Astrocyte (in vitro differentiated cells and primary cell): Measurements from ENCODE around the gene ZNF222.

Source experiments
- EZH2 ChIP-seq: IDR thresholded peaks from 2 replicates; pipeline ENCODE4 v1.6.1; 2012; ENCODE audit warnings: mild to moderate bottlenecking, low read length, inconsistent platforms; ENCODE audit not compliant: insufficient read depth
- TF ChIP-seq, protein P1 (sequence below): IDR thresholded peaks from 2 replicates; pipeline ENCODE4 v1.5.1; 2011; ENCODE audit warnings: low read depth, mild to moderate bottlenecking, inconsistent platforms, low read length, moderate library complexity; ENCODE audit not compliant: insufficient read depth

DNA sequence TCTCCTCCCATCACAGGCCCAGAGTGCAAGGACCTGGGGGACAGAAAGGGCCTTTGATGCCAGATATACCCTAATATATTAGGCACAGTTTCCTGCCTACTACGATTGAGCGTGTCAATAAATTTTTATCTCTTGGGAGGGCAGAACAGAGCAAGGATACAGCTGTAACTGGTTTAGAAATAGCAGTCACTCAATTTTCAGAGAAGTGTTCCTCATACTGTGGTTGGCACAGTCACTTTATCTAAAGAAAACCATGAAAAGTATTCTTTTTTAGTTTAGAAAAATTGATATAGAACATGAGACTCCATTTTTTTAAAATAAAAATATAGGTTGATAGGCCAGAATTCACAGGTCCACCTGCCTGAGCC lies 41.7 kb upstream of the ZNF222 start:
- TF ChIP-seq, protein P1, sequence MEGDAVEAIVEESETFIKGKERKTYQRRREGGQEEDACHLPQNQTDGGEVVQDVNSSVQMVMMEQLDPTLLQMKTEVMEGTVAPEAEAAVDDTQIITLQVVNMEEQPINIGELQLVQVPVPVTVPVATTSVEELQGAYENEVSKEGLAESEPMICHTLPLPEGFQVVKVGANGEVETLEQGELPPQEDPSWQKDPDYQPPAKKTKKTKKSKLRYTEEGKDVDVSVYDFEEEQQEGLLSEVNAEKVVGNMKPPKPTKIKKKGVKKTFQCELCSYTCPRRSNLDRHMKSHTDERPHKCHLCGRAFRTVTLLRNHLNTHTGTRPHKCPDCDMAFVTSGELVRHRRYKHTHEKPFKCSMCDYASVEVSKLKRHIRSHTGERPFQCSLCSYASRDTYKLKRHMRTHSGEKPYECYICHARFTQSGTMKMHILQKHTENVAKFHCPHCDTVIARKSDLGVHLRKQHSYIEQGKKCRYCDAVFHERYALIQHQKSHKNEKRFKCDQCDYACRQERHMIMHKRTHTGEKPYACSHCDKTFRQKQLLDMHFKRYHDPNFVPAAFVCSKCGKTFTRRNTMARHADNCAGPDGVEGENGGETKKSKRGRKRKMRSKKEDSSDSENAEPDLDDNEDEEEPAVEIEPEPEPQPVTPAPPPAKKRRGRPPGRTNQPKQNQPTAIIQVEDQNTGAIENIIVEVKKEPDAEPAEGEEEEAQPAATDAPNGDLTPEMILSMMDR, result no peak
- no peak for TF ChIP-seq EZH2
